OCI-LY7 (cell line): Measurements from ENCODE around the gene ZNF574. TPM values are rescaled to one million over a fixed set of nuclear protein-coding genes. Genes with fewer than 3 reads are reported as not detected.

ENCODE experiments used
- BruUV-seq: library from RNA; stranded (reverse); fragments of 400-500 nt; replicated peaks from 2 replicates; lab custom pipeline; 2021; lab: Mats Ljungman, UMichigan
- CTCF ChIA-PET: fragments of 300-600 bp; sonication (Branson Sonifier 250); formaldehyde crosslinking; loops from one replicate; lab custom pipeline; 2022; ENCODE audit warnings: antibody characterized with exemption; ENCODE audit not compliant: unreplicated experiment; lab: Charles Lee
- POLR2A ChIA-PET: fragments of 300-600 bp; sonication (Branson Sonifier 250); formaldehyde crosslinking; loops from one replicate; lab custom pipeline; 2022; ENCODE audit warnings: antibody characterized with exemption; lab: Charles Lee
- DNase-seq: peaks from one replicate; pipeline ENCODE4 v3.0.0-alpha.2; 2015; ENCODE audit warnings: low spot score
- H2AFZ ChIP-seq: fragments of 200-600 bp; sonication (generic), shearing (Covaris generic); 2 replicates; pipeline ENCODE4 v1.6.1; 2014; ENCODE audit warnings: mild to moderate bottlenecking, antibody characterized with exemption, low read length, moderate library complexity
- H3K27ac ChIP-seq: fragments of 200-600 bp; sonication (generic); 2 replicates; pipeline ENCODE4 v1.5.1; 2014; ENCODE audit warnings: mixed run types, low read depth, mild to moderate bottlenecking, moderate library complexity, low read length, inconsistent platforms; ENCODE audit not compliant: poor library complexity, severe bottlenecking
- H3K36me3 ChIP-seq: fragments of 200-600 bp; sonication (generic); 2 replicates; pipeline ENCODE4 v1.6.1; 2014; ENCODE audit warnings: mild to moderate bottlenecking, antibody characterized with exemption, low read length, moderate library complexity, mixed read lengths; ENCODE audit not compliant: insufficient read depth
- H3K4me1 ChIP-seq: fragments of 200-600 bp; sonication (generic); 2 replicates; pipeline ENCODE4 v1.5.1; 2014; ENCODE audit warnings: mild to moderate bottlenecking, low read length; ENCODE audit not compliant: insufficient read depth, poor library complexity, severe bottlenecking
- H3K4me2 ChIP-seq: fragments of 200-600 bp; sonication (generic); 2 replicates; pipeline ENCODE4 v1.6.1; 2014; ENCODE audit warnings: mild to moderate bottlenecking, low read length
- H3K4me3 ChIP-seq: fragments of 200-600 bp; sonication (generic); 2 replicates; pipeline ENCODE4 v1.5.1; 2014; ENCODE audit warnings: mild to moderate bottlenecking, low read depth, low read length; ENCODE audit not compliant: poor library complexity, severe bottlenecking
- H3K79me2 ChIP-seq: fragments of 200-600 bp; sonication (generic); 2 replicates; pipeline ENCODE4 v1.6.1; 2016; ENCODE audit warnings: low read depth, mild to moderate bottlenecking, low read length, moderate library complexity, mixed read lengths; ENCODE audit not compliant: insufficient read depth
- H3K9me2 ChIP-seq: fragments of 200-600 bp; sonication (generic); 2 replicates; pipeline ENCODE4 v1.6.1; 2016; ENCODE audit warnings: mild to moderate bottlenecking, low read length, mixed read lengths; ENCODE audit not compliant: insufficient read depth
- H3K9me3 ChIP-seq: fragments of 200-600 bp; sonication (generic); 2 replicates; pipeline ENCODE4 v1.6.1; 2014; ENCODE audit warnings: mild to moderate bottlenecking, mixed run types, low read length, mixed read lengths
- H4K20me1 ChIP-seq: fragments of 200-600 bp; sonication (generic); 2 replicates; pipeline ENCODE4 v1.6.1; 2014; ENCODE audit warnings: mild to moderate bottlenecking, antibody characterized with exemption, low read length, moderate library complexity, mixed read lengths; ENCODE audit not compliant: insufficient read depth
- EZH2phosphoT487 ChIP-seq: fragments of 200-600 bp; sonication (generic); IDR thresholded peaks from 2 replicates; pipeline ENCODE4 v1.6.1; 2018; ENCODE audit warnings: low read depth, borderline replicate concordance, mild to moderate bottlenecking, mixed run types, antibody characterized with exemption, low read length, moderate library complexity, mixed read lengths
- intact Hi-C: fragments of 100-400 bp; cut with micrococcal nuclease; formaldehyde crosslinking; loops from one replicate; pipeline ENCODE4 v1.10.0; 2022; ENCODE audit not compliant: unreplicated experiment
- total RNA-seq, 2 experiments: library from RNA; depleted of rRNA in 1 of 2; stranded (reverse); fragments of >200 nt in 1 of 2; shearing (Covaris generic) in 1 of 2; gene quantifications; 2 replicates each; pipeline ENCODE4 v1.2.3, GENCODE V29; 2014 to 2022
- TF ChIP-seq, protein P1 (sequence below): fragments of 200-600 bp; sonication (generic); conservative IDR thresholded peaks from 2 replicates; pipeline ENCODE4 v1.5.1; 2014; ENCODE audit warnings: mild to moderate bottlenecking, antibody characterized with exemption, low read length, moderate library complexity, mixed read lengths

Gene ZNF574
- total RNA-seq, 2 experiments from 2014 or later: 14.5 to 29.3 TPM

DNA sequence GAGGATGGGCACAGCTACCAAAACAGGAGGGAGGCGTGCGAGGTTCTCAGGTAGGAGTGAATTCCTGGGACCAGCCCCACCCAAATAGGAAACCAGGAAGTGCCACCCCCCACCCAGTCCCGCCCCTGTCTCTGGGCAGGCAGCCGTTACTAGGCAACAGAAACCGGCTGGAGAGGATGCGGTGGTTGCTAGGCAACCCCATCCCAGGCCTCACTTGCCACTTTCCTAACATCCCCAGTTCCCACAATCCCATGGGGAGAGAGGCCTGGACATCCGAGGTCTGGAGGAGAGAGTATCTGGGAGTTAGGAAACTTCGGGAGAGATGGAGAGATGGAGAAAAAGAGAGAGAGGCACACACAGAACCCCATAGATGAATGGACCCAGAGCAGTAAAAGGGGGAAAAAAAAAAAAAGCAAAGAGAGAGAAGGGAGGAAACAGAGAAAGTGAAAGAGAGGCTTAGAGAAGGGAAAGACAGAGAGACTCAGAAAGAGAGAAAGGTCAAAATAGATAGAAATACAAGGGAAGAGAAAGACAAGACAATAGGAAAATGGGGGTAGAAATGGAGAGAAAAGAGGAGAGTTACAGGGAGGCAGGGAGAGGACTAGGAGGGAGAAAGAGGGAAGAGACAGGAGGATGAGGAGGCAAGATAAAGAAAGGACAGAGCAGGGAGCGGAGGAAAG, 9.8 kb upstream of the ZNF574 start:
- no TSS peak for BruUV-seq
- Histone ChIP-seq H3K4me1 (no peaks in the 10 kb centered on the region), H3K4me2 (no peak overlapping the region), H3K4me3 (no peak overlapping the region), H3K9me2 (no peaks in the 10 kb centered on the region), H3K9me3 (no peaks in the 10 kb centered on the region), H3K27ac (no peak overlapping the region), H3K36me3 (no peaks in the 10 kb centered on the region), H3K79me2 (no peaks in the 10 kb centered on the region), H4K20me1 (no peaks in the 10 kb centered on the region), H2AFZ (no peak overlapping the region)
- DNase-seq: no peak
- TF ChIP-seq EZH2phosphoT487: no peak
- TF ChIP-seq, protein P1, sequence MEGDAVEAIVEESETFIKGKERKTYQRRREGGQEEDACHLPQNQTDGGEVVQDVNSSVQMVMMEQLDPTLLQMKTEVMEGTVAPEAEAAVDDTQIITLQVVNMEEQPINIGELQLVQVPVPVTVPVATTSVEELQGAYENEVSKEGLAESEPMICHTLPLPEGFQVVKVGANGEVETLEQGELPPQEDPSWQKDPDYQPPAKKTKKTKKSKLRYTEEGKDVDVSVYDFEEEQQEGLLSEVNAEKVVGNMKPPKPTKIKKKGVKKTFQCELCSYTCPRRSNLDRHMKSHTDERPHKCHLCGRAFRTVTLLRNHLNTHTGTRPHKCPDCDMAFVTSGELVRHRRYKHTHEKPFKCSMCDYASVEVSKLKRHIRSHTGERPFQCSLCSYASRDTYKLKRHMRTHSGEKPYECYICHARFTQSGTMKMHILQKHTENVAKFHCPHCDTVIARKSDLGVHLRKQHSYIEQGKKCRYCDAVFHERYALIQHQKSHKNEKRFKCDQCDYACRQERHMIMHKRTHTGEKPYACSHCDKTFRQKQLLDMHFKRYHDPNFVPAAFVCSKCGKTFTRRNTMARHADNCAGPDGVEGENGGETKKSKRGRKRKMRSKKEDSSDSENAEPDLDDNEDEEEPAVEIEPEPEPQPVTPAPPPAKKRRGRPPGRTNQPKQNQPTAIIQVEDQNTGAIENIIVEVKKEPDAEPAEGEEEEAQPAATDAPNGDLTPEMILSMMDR: no peak
- POLR2A ChIA-PET: no interaction called here
- intact Hi-C loops: no loop called here
- CTCF ChIA-PET: no interaction called here

DNA sequence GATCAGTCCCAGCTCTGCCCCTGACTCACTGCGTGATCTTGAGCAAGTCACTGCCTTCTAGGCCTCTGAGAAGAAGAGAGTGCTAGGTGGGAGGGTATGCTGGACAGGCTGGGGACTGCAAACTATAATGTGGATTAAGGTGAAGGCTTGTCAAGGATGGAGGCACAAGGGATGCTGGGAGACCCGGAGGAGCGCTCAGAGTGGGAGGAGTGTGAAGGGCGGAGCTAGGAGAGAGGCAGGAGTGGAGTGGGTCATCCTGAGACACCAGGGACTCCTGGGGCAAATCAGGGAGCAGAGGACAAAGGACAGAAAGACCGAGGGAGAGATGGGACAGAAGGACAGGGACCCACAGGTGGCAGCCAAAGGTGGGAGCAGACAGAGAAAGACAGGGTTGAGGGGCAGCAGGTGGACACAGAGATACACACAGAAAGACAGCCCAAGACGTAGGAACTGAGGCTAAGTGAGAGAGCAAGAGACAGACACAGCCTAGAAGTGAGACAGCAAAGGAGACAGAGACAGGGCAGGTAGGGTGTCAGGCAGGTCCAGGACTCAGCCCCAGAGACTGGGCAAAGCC, 8.6 kb upstream of the ZNF574 start:
- ChIA-PET CTCF (no interaction called here), POLR2A (no interaction called here)

More for the DNA sequence above, 8.6 kb upstream of the ZNF574 start:
- no TSS peak for BruUV-seq
- no peaks in the 10 kb centered on the region for H3K36me3 ChIP-seq
- no peaks in the 10 kb centered on the region for H3K9me3 ChIP-seq
- H3K4me2 ChIP-seq: no peak overlapping the region
- TF ChIP-seq, protein P1: no peak
- TF ChIP-seq EZH2phosphoT487: no peak
- DNase-seq: no peak
- no peaks in the 10 kb centered on the region for H4K20me1 ChIP-seq
- intact Hi-C loops: no loop called here
- H3K4me3 ChIP-seq: no peak overlapping the region
- H3K9me2 ChIP-seq: no peaks in the 10 kb centered on the region
- no peak overlapping the region for H2AFZ ChIP-seq
- H3K4me1 ChIP-seq: no peaks in the 10 kb centered on the region
- H3K27ac ChIP-seq: no peak overlapping the region
- no peaks in the 10 kb centered on the region for H3K79me2 ChIP-seq
